HTERT RPE-1 (cell line): ENCODE data around the gene ITIH3.

Source experiments
- in situ Hi-C: fragments of 300-500 bp; cut with MboI; formaldehyde crosslinking; loops from 4 replicates; pipeline ENCODE4 v1.14.3; 2020; ENCODE audit warnings: low sequenced_read_pairs

ITIH3 gene

GRCh38 chr3:52779837-52780585 is 14.6 kb upstream of the ITIH3 start:
- in situ Hi-C loops = no loop called here

DNA sequence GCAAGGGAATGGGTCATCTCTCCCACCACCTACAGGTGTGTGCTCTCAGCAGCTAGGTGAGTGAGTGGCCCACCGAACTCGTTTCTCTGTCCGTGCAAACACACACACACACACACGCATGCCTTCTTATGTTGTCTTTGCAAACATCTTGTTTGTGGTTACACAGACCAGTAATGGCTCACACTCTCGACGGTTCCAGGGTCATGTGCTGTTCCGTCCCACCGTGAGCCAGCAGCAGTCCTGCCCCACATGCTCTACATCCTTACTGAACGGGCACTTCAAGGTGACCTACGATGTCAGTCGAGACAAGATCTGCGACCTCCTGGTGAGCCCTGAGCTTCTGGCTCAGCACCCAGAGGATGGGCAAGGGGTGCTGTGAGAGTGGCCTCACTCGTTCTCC is 12.9 kb upstream of the ITIH3 start:
- in situ Hi-C loops = no loop called here

- in situ Hi-C loops = no loop called here
Measured at GRCh38 chr3:52782412-52783210, 12.0 kb upstream of the ITIH3 start.

- in situ Hi-C loops = no loop called here
Measured at GRCh38 chr3:52783211-52783555, 11.4 kb upstream of the ITIH3 start.

DNA sequence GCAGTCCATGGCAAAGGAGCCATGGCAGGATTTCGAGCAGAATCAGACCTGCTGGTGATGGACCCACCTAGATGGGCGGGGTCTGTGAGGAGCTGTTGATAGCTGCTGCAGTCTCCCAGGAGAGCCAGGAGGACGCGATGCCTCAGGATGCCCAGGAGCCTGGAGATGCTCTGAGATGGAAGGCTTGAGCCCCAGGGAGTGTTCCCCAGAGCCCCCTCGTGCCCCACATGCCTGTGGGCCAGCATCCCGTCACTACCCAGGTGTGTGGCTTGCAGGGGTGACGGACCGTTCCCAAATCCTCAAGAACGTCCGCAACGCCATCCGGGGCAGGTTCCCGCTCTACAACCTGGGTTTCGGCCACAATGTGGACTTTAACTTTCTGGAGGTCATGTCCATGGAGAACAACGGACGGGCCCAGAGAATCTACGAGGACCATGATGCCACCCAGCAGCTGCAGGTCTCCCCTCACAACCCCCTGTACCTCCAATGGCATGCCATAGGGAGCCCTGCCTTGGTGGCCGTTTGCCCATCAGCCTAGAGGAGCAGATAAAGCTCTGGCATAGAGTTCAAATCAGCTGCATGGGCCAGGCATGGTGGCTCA is 10.5 kb upstream of the ITIH3 start:
- in situ Hi-C loops = no loop called here

- in situ Hi-C loops = no loop called here
Measured at GRCh38 chr3:52784931-52785590, 9.5 kb upstream of the ITIH3 start.

DNA sequence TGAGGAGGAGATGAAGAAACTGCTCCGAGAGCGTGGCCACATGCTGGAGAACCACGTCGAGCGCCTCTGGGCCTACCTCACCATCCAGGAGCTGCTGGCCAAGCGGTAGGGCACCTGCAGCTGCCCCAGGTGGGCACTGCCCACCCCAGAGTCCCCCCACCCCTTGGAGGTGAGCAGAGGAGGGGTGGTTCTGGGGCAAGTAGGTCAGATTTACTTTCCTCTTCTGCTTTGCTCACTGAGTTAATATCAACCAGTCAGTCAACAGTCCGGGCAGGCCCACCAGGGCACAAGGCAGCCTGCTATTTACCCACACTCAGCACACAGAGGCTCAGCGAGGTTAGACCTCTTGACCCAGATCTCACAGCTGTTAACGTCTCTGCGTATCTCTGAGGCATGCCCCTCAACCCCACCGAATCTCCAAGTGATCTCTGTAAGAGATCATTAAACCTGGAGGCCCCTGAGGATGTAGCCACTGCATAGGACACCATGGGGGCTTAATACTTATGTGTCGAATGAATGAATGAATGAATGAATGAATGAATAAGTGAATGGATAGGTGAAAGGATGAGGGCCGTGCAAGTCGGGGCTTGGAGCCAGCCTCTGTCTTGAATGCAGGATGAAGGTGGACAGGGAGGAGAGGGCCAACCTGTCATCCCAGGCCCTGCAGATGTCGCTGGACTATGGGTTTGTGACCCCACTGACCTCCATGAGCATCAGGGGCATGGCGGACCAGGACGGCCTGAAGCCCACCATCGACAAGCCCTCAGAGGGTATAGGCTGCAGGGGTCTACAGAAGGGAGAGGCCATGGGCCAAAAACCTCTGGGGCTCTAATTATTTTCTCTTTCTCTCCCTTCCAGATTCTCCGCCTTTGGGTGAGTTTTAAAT is 8.0 kb upstream of the ITIH3 start:
- in situ Hi-C loops = no loop called here

- in situ Hi-C loops = no loop called here
Measured at GRCh38 chr3:52787246-52787645, 7.3 kb upstream of the ITIH3 start.

- in situ Hi-C loops = no loop called here
Measured at GRCh38 chr3:52787672-52788625, 6.6 kb upstream of the ITIH3 start.

DNA sequence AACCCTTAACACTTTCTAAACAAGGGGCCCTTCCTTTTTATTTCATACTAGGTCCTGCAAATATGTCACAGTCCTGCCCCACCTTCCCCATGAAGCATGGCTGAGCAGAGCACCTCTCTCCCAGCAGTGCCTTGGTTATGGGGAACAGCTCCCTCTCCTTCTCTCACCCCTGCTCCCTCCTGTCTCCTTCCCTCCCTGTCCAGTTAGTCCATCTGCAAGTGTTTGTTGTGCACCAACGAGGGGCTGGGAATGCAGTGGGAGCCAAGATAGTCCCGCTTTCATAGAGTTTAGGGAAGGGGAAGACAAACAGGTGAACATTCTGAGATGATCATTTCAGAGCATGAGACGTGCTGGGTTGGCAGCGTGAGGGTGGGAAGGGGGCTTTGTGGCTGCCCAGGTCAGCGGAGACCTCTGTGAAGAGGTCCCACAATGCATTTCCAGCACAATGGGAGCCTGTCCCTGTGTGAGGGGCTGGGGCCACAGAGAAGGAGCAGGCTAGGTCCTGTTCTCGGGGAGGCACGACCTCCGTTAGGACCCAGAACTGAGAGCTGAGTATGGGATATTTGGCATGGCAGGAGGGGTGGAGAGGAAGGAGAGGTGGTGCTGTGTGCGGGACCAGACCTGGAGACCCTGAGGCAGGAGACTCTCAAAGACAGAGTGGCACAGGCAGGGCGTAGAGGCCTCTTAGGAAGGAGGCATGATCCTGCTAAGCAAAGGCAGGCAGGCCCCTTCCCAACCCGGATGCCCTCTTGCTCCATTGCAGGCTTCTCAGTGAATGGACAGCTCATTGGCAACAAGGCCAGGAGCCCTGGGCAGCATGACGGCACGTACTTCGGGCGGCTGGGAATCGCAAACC is 5.5 kb upstream of the ITIH3 start:
- in situ Hi-C loops = no loop called here

- in situ Hi-C loops = no loop called here
Measured at GRCh38 chr3:52789746-52790040, 4.9 kb upstream of the ITIH3 start.

DNA sequence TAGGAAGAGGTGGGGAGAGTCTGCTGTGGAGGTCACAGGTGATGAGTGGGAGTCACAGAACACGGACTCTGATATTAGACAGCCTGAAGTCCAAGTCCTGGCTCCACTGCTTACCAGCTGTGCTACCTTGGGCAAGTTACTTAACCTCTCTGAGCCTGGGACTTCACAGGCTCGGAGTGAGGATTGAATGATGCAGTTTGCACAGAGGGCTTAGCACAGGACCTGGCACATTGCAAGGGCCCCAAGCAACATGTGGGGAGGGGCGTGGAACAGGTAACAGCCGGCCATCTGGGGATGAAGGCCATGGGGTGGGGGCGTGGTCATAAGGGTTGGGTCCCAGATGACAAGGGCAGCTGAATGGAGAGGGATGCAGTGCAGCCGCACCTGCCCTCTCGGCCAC is 4.3 kb upstream of the ITIH3 start:
- in situ Hi-C loops = no loop called here

GRCh38 chr3:52790741-52791140 is 3.9 kb upstream of the ITIH3 start:
- in situ Hi-C loops = no loop called here

GRCh38 chr3:52791366-52791765 is 3.2 kb upstream of the ITIH3 start:
- in situ Hi-C loops = no loop called here

- in situ Hi-C loops = no loop called here
Measured at GRCh38 chr3:52791928-52792327, 2.7 kb upstream of the ITIH3 start.

- in situ Hi-C loops = no loop called here
Measured at GRCh38 chr3:52792413-52792812, 2.2 kb upstream of the ITIH3 start.

DNA sequence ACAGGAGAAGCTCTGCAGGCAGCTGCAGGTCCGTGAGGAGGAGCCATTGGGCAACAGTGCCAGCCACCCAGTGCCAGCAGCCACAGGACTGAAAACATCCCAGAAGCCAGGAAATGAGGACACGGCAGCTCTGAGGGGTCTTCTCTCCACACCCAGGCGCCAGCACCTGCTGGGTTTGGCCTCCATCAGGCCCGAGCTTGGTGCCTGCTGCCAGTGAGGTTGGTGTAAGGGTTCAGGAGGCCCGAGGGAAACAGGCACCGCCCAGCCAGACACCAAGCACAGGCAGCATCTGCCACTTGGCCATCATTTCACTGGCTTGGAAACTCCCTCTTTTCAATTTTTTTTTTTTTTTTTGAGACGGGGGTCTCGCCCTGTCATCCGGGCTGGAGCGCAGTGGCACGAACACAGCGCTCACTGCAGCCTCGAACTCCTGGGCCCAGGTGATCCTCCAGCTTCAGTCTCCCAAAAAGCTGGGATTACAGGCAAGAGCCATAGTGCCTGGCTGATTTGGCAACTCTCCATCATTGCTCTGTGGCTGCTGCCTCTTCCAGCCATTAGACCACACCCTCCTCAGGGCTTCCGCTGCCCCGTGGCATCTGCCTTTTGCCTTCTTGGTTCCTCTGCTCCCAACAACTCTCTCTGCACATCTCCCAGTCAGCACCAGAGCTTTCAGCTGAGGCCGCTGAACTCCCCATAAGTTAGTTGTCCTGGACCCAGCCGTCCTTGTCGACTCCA is 1.5 kb upstream of the ITIH3 start:
- in situ Hi-C loops = no loop called here
